ENCODE results near the gene PAGR1. TPM values are rescaled to one million over a fixed set of nuclear protein-coding genes. Genes with fewer than 3 reads are reported as not detected.

PAGR1 gene
- total and polyA plus RNA-seq, 2 of the 4 experiments (the other 2 are of a cell fraction), result 10.6 to 22.1 TPM

- ATAC-seq (ENCODE audit: low read depth) (no peak), DNase-seq (no peak)
- peaks cover 3% of the 10 kb centered on the region; the same call in 1 of the 2 replicates for H3K27me3 ChIP-seq (ENCODE audit: control insufficient read depth, insufficient read depth, low read length)
- H3K27ac ChIP-seq (ENCODE audit: insufficient read depth, low read length), result no peak overlapping the region
- H2AFZ ChIP-seq (replicated peaks; ENCODE audit: low read length, poor library complexity), result no peak overlapping the region
- H2AK5ac ChIP-seq (ENCODE audit: low read depth, low read length), result no peak overlapping the region
- H3K18ac ChIP-seq (ENCODE audit: low read depth, low read length), result no peak overlapping the region
- in situ Hi-C loops (cut with MboI; ENCODE audit: low sequenced_read_pairs), result no loop called here
- H3K9ac ChIP-seq (ENCODE audit: low read depth, low read length), result no peak overlapping the region
- H2BK20ac ChIP-seq (ENCODE audit: low read depth, low read length), result no peak overlapping the region
- no peak overlapping the region for H2BK15ac ChIP-seq (ENCODE audit: low read depth, low read length)
- H2BK5ac ChIP-seq (ENCODE audit: low read depth, low read length, poor library complexity, severe bottlenecking), result no peak overlapping the region
- no peaks in the 10 kb centered on the region for H3K4me1 ChIP-seq (ENCODE audit: control insufficient read depth, insufficient read depth, low read length)
- H4K20me1 ChIP-seq (ENCODE audit: insufficient read depth, low read length), result no peaks in the 10 kb centered on the region
- no peaks in the 10 kb centered on the region for H3K9me3 ChIP-seq (ENCODE audit: control insufficient read depth, insufficient read depth, low read length)
- TF ChIP-seq CEBPB (IDR thresholded peaks at IDR 0.05; ENCODE audit: low read depth, low read length) (no peak), USF2 (IDR thresholded peaks at IDR 0.05; ENCODE audit: low read depth, low read length) (no peak), MXI1 (IDR thresholded peaks at IDR 0.05; ENCODE audit: borderline replicate concordance, low read depth, low read length) (no peak), MAFK (IDR thresholded peaks at IDR 0.05; ENCODE audit: low read depth, low read length) (no peak), RCOR1 (IDR thresholded peaks at IDR 0.05; ENCODE audit: insufficient replicate concordance, low read length) (no peak), BHLHE40 (IDR thresholded peaks at IDR 0.05; ENCODE audit: low read depth, low read length) (no peak), POLR2A (IDR thresholded peaks at IDR 0.05; ENCODE audit: low read depth, low read length) (no peak), RFX5 (IDR thresholded peaks at IDR 0.05; ENCODE audit: low read depth, low read length) (no peak), RAD21 (IDR thresholded peaks at IDR 0.05; ENCODE audit: low read length) (no peak), NFE2L2 (IDR thresholded peaks at IDR 0.05; ENCODE audit: low read depth, low read length) (no peak), SMC3 (IDR thresholded peaks at IDR 0.05; ENCODE audit: low read depth, low read length) (no peak), ELK1 (IDR thresholded peaks at IDR 0.05; ENCODE audit: borderline replicate concordance, low read depth, low read length) (no peak), MAZ (IDR thresholded peaks at IDR 0.05; ENCODE audit: borderline replicate concordance, low read depth, low read length) (no peak), CHD1 (IDR thresholded peaks at IDR 0.05; ENCODE audit: low read depth, low read length) (no peak), CTCF (conservative IDR thresholded peaks at IDR 0.05; ENCODE audit: low read depth, low read length) (no peak), FOS (IDR thresholded peaks at IDR 0.05; ENCODE audit: low read depth, low read length) (no peak)
- intact Hi-C loops (cut with micrococcal nuclease), result no loop called here
- no peak overlapping the region for H3K4me2 ChIP-seq (ENCODE audit: low read depth, low read length)
- no peak overlapping the region for H3K14ac ChIP-seq (replicated peaks; ENCODE audit: low read depth, low read length)
- no peak overlapping the region for H3K4me3 ChIP-seq (ENCODE audit: insufficient read depth, low read depth, low read length)
- no TSS peak for BruUV-seq (replicated peaks)
- CTCF ChIA-PET, result no interaction called here
- no peaks in the 10 kb centered on the region for H3K9me1 ChIP-seq (ENCODE audit: insufficient read depth, low read length)
- H4K91ac ChIP-seq (ENCODE audit: insufficient read depth, low read depth, low read length), result no peak overlapping the region
- H3K4ac ChIP-seq (ENCODE audit: low read depth, low read length), result no peak overlapping the region
- H4K5ac ChIP-seq (ENCODE audit: low read depth, low read length), result no peak overlapping the region
- no peaks in the 10 kb centered on the region for H3K79me1 ChIP-seq (ENCODE audit: low read depth in 1 of 2, low read length in 2 of 2)
- no CpG with 5 or more reads among the region's 2 CpGs for WGBS, 2 experiments (ENCODE audit: extremely low coverage in 2 of 2, insufficient read length in 1 of 2)
- H2BK120ac ChIP-seq (ENCODE audit: low read depth, low read length), result no peak overlapping the region
- H4K8ac ChIP-seq (ENCODE audit: low read depth in 2 of 2, low read length in 2 of 2), result no peak overlapping the region
- POLR2A ChIA-PET (ENCODE audit: unreplicated experiment), result no interaction called here
- no peaks in the 10 kb centered on the region for H3K36me3 ChIP-seq (ENCODE audit: control insufficient read depth, insufficient read depth, low read length)
- dilution Hi-C loops (cut with HindIII; ENCODE audit: low sequenced_read_pairs, unreplicated experiment), result no loop called here
- H3K56ac ChIP-seq (ENCODE audit: extremely low read depth, insufficient read depth, low read length), result no peak overlapping the region
- no peak overlapping the region for H3K23ac ChIP-seq (ENCODE audit: low read depth, low read length)
- no peak overlapping the region for H2AK9ac ChIP-seq (replicated peaks; ENCODE audit: low read depth, low read length, poor library complexity)
Measured at GRCh38 chr16:29769507-29769906, 46.4 kb upstream of the PAGR1 start.
